ENCODE measurements around the gene MYLK4. TPM values are rescaled to one million over a fixed set of nuclear protein-coding genes. Genes with fewer than 3 reads are reported as not detected.

The MYLK4 gene
- polyA plus RNA-seq, 1 donor from 2014 or later = 1.3 TPM

GRCh38 chr6:2712102-2712501 is 38.6 kb downstream of the MYLK4 start:
- Histone ChIP-seq H3F3A (ENCODE audit: insufficient read depth, low read length, poor library complexity, severe bottlenecking) (no peaks in the 10 kb centered on the region), H3K36me3 (ENCODE audit: insufficient read depth, low read length) (no peaks in the 10 kb centered on the region), H3K4me2 (ENCODE audit: low read length) (no peak overlapping the region), H3K9ac (ENCODE audit: low read length) (no peak overlapping the region), H3K27ac (ENCODE audit: low read length) (no peak overlapping the region), H2AFZ (ENCODE audit: low read depth, low read length) (no peak overlapping the region), H4K20me1 (ENCODE audit: insufficient read depth) (no peaks in the 10 kb centered on the region), H3K79me2 (replicated peaks; ENCODE audit: insufficient read depth, low read length) (no peaks in the 10 kb centered on the region), H3K9me3 (ENCODE audit: low read length) (peaks cover 7% of the 10 kb centered on the region), H3K9me2 (ENCODE audit: insufficient read depth, low read length) (no peaks in the 10 kb centered on the region), H3K4me3 (ENCODE audit: low read length) (no peak overlapping the region), H3K27me3 (ENCODE audit: insufficient read depth, low read depth, low read length) (no peaks in the 10 kb centered on the region)
- TF ChIP-seq REST (IDR thresholded peaks at IDR 0.05; ENCODE audit: borderline replicate concordance) (no peak), SMC3 (conservative IDR thresholded peaks at IDR 0.05; ENCODE audit: poor library complexity) (no peak), EZH2 (IDR thresholded peaks at IDR 0.05; ENCODE audit: borderline replicate concordance, insufficient read depth, low read length, poor library complexity, severe bottlenecking) (no peak), POLR2AphosphoS5 (IDR thresholded peaks at IDR 0.05) (no peak), RAD21 (conservative IDR thresholded peaks at IDR 0.05) (no peak), MXI1 (conservative IDR thresholded peaks at IDR 0.05; ENCODE audit: poor library complexity, severe bottlenecking) (no peak)

GRCh38 chr6:2710412-2710811 is 40.3 kb downstream of the MYLK4 start:
- no peaks in the 10 kb centered on the region for H3K9me2 ChIP-seq (ENCODE audit: insufficient read depth, low read length)
- peaks cover 7% of the 10 kb centered on the region for H3K9me3 ChIP-seq (ENCODE audit: low read length)
- no peak overlapping the region for H3K4me3 ChIP-seq (ENCODE audit: low read length)
- no peaks in the 10 kb centered on the region for H3K79me2 ChIP-seq (replicated peaks; ENCODE audit: insufficient read depth, low read length)
- H3K36me3 ChIP-seq (ENCODE audit: insufficient read depth, low read length) = no peaks in the 10 kb centered on the region
- H3F3A ChIP-seq (ENCODE audit: insufficient read depth, low read length, poor library complexity, severe bottlenecking) = no peaks in the 10 kb centered on the region
- no peak overlapping the region for H2AFZ ChIP-seq (ENCODE audit: low read depth, low read length)
- H4K20me1 ChIP-seq (ENCODE audit: insufficient read depth) = no peaks in the 10 kb centered on the region
- H3K9ac ChIP-seq (ENCODE audit: low read length) = no peak overlapping the region
- no peak overlapping the region for H3K27ac ChIP-seq (ENCODE audit: low read length)
- no peak for TF ChIP-seq RAD21 (conservative IDR thresholded peaks at IDR 0.05)
- TF ChIP-seq TAF1 (IDR thresholded peaks at IDR 0.05; ENCODE audit: low read depth) = no peak
- no peak for TF ChIP-seq REST (IDR thresholded peaks at IDR 0.05; ENCODE audit: borderline replicate concordance)
- TF ChIP-seq CTCF (IDR thresholded peaks at IDR 0.05; ENCODE audit: poor library complexity, severe bottlenecking) = no peak
- TF ChIP-seq MXI1 (conservative IDR thresholded peaks at IDR 0.05; ENCODE audit: poor library complexity, severe bottlenecking) = no peak
- no peak for TF ChIP-seq SMC3 (conservative IDR thresholded peaks at IDR 0.05; ENCODE audit: poor library complexity)
- TF ChIP-seq POLR2AphosphoS5 (IDR thresholded peaks at IDR 0.05) = no peak
- no peaks in the 10 kb centered on the region for H3K27me3 ChIP-seq (ENCODE audit: insufficient read depth, low read depth, low read length)
- no peak overlapping the region for H3K4me2 ChIP-seq (ENCODE audit: low read length)
